ENCODE results near the gene MRRF.

MRRF gene, protein sequence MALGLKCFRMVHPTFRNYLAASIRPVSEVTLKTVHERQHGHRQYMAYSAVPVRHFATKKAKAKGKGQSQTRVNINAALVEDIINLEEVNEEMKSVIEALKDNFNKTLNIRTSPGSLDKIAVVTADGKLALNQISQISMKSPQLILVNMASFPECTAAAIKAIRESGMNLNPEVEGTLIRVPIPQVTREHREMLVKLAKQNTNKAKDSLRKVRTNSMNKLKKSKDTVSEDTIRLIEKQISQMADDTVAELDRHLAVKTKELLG

GRCh38 chr9:122264360-122265148, at the start of gene MRRF, which contains the start of gene RBM18:
Gene MRRF (plus strand): TSS chr9:122264882. CDS start chr9:122270892, 6,010 bp downstream.
Gene RBM18 (minus strand): TSS chr9:122264840. CDS start chr9:122261492, 3,348 bp downstream.
- DNase-seq: peak; percentile 70

- no peak for DNase-seq
Measured at GRCh38 chr9:122215663-122216062, 49.0 kb upstream of the MRRF start.

DNA sequence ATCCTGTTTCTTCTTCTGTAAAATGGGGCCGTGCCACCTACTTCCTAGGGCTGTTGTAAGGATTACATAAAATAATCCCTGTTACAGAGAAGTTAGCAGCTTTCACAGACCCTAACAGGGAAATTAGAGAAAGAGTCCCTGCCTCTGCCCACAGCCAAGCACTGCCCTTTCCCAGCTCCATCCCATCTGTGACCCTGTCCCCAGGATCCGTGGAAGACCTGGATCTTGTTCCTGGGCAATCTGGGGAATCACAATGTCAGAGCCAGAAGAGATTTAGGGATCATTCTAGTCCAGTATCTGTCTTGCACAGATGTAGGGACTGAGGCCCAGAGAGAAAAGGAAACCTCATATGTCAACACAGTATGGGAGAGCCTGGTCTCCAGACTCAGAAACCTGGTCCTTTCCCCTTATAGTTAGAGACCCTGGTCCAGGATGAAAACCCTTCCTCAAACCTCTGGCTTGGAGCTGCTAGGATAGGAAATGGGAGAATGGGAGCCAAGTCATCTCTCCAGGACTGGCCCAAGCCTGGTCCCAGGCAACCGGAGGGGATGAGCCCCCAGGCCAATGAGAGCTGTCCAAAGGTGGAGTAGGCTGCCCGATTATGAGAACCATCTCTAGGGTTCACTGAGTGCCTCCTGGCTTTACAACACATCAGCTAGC, 48.4 kb upstream of the MRRF start:
- DNase-seq: no peak

DNA sequence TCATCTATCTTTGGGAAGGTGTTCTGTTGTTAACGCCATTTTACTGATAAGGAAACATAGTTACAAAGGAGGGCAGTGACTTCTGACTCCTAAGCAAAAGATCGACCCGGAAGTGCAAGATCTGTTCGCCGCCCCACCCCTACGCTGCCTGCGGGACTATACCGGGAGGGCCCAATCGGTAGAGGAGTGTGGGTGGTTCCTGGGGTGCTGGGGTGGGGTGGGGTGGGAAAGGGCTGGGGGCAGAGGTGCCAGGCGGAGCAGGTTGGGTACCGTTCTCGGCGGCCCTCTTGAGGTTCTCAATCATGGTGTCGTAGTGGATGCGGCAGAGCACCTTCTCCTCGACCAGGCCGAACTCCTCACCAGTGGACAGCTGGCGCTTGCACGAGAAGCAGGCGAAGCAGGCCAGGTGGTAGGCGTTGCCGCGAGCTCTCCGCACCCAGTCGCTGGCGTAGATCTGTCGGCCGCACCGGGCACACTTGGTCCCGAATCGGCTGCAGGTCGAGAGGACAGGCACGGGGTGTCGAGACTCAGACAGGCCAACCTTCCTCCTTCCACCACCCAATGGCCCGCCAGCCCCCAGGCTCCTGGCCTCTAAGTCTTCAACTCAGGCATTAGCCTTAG, 47.8 kb upstream of the MRRF start:
- no peak for DNase-seq

DNA sequence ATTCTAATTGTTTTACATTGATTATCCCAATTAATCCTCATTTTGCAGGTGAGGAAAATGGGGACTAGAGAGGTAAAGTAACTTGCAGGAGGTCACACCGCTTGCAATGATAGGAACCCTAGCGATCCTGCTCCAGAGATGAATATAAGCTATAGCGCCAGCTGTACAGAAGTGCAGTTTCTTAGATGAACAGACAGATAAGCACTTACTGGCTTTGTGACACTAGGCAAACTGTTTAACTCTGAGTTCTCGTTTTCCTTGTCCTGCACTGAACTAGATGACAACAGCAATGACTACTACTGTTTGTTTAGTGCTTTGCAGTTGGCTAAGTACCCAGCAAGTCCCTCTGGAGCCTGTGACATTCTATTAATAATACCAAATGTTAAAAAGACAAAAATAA, 47.0 kb upstream of the MRRF start:
- DNase-seq: no peak

GRCh38 chr9:122218071-122218934, 46.4 kb upstream of the MRRF start:
- DNase-seq: no peak

DNA sequence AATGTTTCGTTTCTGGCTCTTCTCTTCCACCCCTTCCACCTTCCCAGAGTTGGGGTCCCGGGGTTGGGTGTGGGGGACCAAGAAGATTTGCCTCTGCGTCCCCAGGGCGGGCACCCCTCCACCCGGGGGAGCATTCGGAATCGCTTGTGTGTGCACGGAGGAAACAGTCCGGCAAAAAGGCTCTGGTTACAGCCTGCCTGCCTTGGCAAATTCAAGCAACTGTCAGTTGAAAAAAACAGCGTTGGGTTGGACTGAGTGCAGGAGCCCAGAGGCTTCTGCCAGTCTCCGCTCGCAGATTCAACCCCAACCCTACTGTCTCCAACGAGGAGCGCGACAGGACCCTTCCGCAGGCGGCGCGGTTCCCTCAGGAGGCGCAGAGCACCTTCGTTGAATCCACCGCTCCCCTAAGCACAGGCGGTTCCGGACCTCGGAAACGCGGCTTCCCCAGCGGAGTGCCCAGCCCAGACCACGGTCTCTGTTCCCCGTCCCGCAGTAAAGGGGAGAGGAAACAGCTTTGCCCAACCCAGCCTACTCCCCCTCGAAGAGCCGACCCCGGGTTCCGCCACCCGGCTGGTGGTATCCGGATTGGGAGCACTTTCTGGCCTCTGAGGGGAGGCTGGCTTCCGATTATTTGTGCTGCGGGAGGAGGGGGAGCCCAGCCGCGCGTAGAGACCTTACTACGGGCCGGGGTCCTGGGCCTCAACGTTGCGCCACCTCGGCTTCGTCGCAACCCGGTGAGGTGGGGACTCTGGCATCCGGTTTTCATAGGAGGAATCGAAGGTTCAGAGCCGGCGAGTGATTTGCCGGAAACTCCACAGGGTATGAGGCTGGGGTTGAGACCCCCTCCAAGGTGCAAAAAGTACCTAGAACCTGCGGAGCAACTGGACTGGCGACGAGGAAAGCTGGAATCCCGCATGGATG, 45.5 kb upstream of the MRRF start:
- no peak for DNase-seq

DNA sequence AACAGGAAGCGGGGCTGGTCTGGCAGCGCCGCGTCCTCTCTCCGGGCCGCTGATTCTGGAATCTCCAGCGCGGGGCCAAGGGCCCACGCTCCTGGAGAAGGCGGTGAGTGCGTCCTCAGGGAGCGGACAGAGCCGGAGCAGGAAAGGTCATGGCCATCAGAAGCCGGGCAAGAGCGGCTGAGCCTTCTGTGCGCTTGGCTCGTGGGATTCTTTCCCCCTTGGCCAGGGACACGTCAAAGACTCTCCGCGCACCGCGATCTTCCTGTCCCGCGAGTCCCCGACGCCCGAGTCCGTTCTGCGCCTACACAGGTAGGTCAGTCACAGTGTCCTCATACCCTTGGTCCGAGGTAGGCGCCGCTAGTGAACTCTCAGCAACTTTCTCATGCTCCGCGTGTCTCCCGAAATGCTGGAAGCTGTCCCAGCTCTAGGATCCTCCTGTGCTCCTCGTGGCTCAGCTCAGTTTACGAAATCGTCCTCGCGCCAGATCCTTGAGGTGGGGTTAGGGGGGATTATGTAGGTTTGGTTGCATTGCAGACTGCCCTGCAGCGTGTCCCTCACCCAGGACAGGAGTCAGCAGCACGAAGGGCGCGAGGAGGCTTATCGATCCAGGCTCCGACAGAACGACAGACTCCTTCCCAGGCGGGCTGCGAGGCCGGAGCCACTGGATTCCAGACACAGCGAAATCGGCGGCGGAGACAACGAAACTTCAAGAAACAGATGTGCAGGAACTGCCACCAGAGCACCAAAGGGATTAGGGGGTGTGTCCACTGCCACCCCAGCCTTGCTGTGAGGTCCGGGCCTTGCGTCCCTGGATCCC, 44.6 kb upstream of the MRRF start:
- no peak for DNase-seq

- no peak for DNase-seq
Measured at GRCh38 chr9:122220673-122221182, 44.0 kb upstream of the MRRF start.

DNA sequence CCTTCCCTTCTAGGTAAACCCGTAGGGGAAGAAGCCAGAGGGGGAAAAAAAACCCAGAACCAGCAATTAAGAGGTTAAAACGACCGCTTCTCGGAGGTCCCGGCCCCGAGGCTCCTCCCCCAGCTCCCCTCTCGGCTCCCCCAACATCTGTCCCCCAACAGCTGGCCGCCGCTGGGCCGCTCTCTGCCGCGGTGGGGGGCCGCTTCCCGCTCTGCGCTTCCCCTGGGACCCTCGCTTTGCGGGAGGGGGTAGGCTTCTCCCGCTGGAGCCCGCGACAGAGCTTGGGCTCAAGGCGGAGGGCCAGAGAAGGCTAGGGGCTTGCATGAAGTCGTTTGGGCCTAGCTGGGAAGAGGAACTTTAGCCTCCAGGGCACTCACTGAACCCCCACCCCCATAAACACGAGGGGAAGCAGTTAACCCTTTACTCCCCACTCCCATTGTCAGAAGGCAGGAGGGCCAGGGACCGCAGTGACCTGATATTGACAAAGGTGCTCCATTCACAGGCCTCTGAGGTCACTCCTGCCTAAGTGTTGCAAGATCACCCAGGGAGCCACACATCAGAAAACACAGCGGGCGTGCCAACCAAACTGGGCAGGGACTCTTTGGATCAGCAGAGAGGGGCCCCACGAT, 43.4 kb upstream of the MRRF start:
- DNase-seq: no peak

- DNase-seq: no peak
Measured at GRCh38 chr9:122222791-122223190, 41.9 kb upstream of the MRRF start.

DNA sequence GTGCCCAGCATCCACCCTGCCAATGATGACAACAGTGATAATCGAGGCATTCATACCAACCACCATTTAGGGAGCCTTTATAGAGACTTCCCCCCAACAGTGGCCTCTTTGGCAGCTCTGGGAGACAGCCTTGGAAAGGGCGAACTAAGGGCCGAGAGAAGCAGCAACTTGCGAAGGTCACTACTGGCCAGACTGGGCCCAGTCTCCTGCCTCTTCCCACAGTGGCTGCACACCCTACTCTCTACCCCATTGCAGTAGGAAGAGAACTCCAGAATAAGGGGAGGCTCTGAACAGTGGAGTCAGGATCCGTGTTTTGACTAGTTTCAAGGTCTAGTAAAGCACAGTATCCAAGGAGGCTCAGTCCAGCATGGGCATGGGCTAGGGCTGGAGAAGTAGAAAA, 41.2 kb upstream of the MRRF start:
- no peak for DNase-seq

DNA sequence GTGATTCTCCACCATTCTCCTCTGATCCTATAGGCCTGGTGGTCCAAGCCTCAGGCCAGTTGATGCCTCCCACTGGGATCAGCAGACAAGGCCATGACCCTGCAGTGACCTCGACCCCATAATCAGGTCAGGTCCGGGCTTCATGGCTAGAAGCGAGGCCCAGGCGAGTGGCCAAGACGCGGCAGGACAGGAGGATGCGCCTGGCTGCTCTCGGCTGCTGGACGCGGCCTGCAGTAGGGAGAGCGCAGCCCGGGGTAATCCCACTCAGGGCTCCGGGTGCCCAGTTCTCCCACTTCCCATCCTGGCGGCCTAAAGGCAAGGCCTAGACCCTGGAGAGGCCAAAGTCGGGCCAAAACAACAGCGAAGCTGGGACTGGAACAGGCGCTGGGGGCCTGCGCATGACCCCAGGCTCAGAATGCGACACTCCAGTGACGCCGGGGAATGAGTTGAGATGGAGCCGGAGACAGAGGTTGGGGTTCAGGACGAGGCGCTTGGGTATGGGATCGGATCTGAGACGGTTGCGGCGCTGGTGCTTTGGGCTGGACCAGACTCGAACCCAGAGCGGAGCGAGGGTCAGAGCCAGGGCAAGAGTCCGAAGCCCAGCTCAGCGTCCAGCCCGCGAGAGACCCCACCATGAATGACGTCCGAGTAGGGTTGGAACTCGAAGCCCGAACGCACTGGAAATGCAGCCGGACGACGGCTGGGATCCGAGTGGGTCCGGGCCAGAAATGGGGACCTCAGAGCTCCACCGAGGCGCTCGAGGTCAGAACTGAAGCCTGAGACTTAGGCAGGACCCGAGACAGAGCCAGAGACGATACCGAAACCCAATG, 39.2 kb upstream of the MRRF start:
- DNase-seq: no peak

- no peak for DNase-seq
Measured at GRCh38 chr9:122226142-122226757, 38.4 kb upstream of the MRRF start.

DNA sequence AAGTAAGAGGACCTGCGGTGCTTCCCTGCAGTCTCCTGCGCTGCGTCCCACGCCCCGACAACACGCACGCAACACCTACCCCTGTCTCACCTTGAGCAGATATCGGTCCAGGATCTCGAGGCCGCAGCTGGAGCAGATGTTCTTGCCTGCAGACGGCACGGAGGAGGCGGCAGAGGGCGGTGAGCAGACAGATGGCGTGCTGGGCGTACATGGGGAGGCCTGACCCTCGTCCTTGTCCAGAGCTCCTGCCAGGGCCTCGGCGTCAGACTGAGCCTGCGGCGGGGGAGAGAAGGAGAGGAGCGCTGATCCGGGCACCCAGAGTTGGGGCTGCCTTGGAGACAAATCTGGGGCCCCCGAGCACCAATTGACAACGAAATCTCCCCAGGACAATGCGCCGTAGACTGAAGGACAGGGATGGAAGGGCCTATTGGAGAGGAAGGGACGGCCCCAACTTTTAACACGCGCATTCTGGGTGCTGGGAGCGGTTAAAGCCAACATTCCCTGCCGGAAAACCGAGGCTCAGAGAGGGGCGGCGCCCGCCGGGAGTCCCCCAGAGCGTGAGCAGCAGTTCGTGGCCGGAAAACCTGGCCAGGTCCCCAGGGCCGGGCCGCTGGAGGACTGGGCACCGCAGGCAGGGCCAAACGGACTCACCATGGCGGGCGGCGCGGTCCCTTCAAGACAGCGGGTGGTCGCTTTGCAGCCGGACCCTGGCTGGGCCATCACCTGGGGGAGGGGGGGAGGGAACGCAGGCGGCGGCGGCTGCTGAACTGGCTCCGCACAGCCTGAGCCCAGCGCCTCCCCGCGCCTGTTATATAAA, 37.7 kb upstream of the MRRF start:
- no peak for DNase-seq

GRCh38 chr9:122227575-122227900, 37.1 kb upstream of the MRRF start:
- DNase-seq: peak; percentile 55

DNA sequence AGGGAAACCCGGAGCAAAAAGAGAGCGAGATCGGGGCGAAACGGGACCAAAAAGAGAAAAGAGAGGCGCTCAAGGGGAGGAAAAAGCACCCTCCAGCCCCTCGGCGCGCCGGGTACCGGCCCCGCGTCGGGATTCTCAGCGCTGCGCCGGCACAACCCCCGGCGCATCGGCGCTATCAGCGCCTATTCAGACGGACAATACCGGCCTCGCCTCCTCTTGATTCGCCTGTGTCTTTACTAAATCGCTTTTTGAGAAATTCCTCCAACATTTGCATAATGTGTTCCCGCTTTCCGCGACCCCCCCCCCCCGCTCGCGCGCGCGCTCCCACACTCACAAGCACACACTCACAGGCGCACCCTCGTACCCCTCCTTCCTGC, 36.5 kb upstream of the MRRF start:
- DNase-seq: no peak

All from NCI-H748 treated with DMSO at 0.1 percent for 48 hours (cell line).